Ovary (tissue), 3 donors: ENCODE results near the gene KSR1.

Experiments used
- EP300 ChIP-seq: sonication (generic); formaldehyde crosslinking; IDR thresholded peaks from one replicate; pipeline ENCODE4 v1.6.1; 2017; ENCODE audit warnings: antibody characterized with exemption
- POLR2A ChIP-seq: fragments of 450-650 bp; IDR thresholded peaks from one replicate; pipeline ENCODE4 v1.6.1; 2017; ENCODE audit warnings: antibody characterized with exemption, mild to moderate bottlenecking, moderate library complexity
- TF ChIP-seq, protein P1 (sequence below), 3 donors: fragments of 450-650 bp in 2 of 3; fragments of 200-600 bp in 1 of 3; IDR thresholded peaks; one replicate each; pipeline versions ENCODE4 v1.5.1 to v1.8.0; 2016 to 2022; ENCODE audit warnings: antibody characterized with exemption in 3 of 3, mild to moderate bottlenecking in 1 of 3
- donor health status: DM: no; HTN: no; CAD: no.

DNA sequence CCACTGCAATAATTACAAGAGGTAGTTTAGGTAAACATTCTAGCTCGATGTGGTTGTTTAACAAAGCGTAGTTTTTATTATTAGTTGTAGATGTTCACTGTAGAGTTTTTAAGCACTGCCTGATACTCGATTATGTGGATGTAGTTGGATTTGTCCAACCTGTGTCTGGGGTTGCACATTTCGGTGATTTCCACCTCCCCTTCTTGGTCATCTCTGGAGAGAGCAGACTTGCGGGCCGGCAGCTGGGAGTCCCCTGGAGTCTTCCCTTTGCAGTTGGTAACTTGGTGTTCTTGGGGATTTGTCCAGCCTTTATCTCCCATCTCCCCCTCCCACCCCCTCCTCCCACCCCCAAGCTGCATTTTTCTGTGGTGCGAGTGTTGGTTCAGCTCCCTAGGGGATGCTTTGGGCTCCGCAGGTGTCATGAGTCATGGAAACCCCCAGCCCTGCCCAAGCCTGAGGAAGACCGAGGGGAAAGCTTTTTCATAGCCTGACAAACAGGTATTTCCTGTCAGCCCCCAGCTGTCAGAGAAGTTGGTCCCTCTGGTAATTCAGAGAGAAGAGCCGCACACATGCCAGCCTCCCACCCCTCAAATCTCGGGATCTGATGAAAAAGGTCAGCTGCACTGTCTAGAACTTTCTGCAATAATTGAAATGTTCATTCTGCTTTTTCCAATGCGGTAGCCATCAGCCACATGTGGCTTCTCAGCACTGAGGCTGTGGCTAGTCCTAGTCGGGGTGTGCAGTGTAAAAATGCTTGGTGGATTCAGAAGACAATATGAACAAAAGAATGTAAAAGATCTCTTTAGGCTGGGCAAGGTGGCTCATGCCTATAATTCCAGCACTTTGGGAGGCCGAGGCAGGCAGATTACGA, 50.3 kb downstream of the KSR1 start:
- TF ChIP-seq POLR2A (no peak), EP300 (no peak)
- TF ChIP-seq, protein P1, sequence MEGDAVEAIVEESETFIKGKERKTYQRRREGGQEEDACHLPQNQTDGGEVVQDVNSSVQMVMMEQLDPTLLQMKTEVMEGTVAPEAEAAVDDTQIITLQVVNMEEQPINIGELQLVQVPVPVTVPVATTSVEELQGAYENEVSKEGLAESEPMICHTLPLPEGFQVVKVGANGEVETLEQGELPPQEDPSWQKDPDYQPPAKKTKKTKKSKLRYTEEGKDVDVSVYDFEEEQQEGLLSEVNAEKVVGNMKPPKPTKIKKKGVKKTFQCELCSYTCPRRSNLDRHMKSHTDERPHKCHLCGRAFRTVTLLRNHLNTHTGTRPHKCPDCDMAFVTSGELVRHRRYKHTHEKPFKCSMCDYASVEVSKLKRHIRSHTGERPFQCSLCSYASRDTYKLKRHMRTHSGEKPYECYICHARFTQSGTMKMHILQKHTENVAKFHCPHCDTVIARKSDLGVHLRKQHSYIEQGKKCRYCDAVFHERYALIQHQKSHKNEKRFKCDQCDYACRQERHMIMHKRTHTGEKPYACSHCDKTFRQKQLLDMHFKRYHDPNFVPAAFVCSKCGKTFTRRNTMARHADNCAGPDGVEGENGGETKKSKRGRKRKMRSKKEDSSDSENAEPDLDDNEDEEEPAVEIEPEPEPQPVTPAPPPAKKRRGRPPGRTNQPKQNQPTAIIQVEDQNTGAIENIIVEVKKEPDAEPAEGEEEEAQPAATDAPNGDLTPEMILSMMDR (IDR thresholded peaks at IDR 0.05) = no peak
